Measurements from ENCODE around the gene LSM4. TPM values are rescaled to one million over a fixed set of nuclear protein-coding genes. Genes with fewer than 3 reads are reported as not detected.
"Not testable (repeated sequence)": the region's sequence is repeated elsewhere in the genome, so short reads cannot be mapped to it uniquely, and the experiment has no call there.

LSM4 gene
- total RNA-seq, 1 donor: 125 TPM

DNA sequence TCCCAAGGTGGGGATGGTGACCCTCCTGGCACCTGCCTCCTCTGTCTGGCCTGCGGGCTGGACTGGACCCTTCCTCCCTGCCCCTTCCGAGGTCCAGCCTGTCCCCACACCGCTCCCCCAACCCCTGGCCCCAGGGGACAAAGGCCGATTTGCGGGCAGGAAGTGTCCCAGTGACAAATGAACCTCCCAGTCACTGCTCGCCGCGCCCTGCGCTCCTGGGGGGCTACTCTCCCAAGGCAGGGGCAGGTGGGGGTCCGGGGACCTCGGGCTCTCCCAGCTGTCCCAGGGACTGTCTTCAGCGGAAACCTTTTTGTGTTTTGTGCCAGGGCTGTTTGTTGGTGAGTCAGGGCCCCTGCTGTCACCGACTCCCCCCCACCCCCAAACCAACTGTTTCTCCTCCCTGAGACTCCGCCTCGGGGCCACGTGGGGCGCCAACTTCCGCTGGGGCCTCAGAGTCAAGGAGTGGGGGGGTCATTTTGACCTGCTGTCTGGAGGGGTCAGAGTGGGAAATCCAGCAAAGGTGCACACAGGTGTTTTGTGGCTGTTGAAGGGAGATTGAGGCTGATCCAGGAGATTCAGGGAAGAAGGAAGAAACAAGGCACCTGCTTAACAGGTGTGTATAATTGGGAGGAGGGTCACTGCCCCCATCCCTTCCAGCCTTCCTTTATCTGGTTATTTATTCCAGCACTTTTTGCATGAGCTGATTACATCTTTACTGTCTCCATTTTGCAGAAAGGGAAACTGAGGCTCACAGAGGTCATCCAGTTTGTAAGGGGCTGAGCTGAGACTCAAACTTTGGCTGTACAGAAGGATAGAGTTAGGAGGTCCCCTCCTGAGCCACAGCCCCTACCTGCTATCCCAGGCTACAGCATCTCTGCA lies 18.4 kb upstream of the LSM4 start:
- DNase-seq (ENCODE audit: low read depth in 2 of 3, low spot score in 2 of 3): peak in 2 of 3 donors; percentile 86

DNA sequence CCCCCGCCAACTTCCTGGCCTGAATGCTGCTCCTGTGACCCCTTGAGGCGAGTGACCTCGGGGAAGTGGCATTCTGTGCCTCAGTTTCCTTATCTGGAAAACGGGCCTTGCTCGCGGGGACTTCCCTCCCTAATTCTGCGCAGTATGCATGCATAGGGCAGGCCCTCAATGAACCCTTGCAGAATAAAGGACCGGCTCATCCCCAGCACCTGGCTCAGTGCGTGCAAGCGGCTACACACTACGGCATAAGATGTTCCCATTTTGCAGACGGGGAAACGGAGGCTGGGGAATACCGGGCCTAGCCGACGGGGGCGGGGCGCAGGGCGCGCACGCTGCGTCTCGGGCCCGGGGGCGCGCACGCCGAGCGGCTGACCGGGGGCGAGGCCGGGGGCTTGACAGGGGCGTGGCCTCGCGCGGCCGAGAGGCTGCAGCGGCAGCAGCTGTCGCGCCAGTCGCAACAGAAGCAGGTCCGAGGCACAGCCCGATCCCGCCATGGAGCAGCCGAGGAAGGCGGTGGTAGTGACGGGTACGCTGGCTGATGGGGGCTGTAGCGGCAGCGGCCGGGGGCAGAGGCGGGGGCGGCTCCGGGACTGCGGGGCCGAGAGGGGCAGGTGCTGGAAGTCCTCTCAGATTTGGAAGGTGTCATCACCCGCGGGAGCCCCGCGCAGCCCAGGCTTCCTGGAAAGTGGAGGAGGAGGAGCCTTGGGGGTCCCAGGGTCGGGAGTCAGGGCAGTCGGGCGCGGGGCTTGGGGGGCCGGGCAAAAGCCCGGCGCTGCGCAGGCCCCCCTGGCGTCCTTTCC lies 17.5 kb upstream of the LSM4 start, which contains the start of gene PGPEP1:
Gene PGPEP1 (plus strand): TSS at position 409 of the 800 bp plus-strand sequence. CDS start 84 bp downstream, at position 493.
- peak in 2 of 3 donors; percentile 58 to 61 for DNase-seq (ENCODE audit: low read depth in 2 of 3, low spot score in 2 of 3)

DNA sequence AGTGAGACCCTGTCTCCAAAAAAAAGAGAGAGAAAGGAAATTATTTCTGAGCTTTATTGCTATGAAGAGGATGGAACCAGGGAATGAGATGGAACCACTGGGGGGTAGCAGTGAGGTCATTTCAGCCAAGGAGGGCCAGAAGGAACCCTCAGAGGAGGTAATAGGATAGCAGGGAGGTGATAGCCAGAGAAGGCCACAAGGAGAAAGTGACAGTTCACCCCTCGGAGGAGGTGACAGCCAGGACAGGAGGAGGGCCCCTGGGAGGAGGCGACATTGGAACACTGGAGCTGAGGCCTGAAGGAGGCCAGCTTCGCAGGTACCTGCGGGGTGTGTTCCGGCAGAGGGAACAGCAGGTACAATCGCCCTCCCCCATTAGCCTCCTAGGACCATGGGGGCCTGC lies 16.8 kb upstream of the LSM4 start:
- DNase-seq (ENCODE audit: low read depth in 2 of 3, low spot score in 2 of 3): peak in 2 of 3 donors; percentile 43 to 44

DNA sequence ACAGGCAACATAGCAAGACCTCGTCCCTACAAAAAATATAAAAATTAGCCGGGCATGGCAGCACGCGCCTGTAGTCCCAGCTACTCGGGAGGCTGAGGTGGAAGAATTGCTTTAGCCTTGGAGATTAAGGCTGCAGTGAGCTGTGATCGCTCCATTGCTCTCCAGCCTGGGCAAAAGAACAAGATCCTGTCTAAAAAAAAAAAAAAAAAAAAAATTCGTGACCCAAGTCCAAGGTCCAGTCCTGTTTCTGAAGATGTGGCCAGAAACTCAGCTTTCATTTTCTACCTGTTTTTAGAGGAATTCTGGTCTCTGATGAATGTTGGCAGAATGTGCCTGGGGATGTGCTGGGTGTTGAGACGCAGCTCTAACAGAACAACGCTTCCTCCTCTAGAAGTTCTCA lies 15.7 kb upstream of the LSM4 start:
- no peak for DNase-seq (ENCODE audit: low read depth in 2 of 3, low spot score in 2 of 3)

DNA sequence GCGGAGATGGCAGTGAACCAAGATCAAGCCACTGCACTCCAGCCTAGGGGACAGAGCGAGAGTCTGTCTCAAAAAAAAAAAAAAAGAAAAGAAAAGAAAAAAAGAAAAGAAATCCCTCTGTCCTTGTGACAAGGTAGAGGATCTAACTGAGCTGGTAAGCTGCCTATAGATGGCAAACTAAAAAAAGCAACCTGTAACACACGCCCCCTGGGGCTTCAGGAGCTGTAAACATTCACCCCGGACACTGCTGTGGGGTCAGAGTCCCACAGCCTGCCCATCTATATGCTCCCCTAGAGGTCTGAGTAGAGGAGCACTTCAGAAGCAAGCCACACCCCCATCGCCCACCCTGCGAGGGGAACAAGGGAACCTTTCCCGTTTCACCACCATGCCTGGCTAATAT lies 13.2 kb upstream of the LSM4 start:
- no peak for DNase-seq (ENCODE audit: low read depth in 2 of 3, low spot score in 2 of 3)

DNA sequence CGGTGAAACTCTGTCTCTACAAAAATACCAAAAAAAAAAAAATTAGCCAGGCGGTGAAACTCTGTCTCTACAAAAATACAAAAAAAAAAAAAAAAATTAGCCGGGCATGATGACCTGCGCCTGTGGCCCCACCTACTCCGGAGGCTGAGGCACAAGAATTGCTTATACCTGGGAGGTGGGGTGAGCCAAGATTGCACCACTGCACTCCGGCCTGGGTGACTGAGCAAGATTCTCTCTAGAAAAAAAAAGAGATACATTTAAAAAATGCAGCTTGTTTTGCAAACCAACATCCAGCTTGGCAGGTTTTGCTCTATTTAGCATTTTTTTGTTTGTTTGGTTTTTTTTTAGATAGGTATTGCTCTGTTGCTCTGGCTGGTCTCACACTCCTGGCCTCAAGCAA lies 10.8 kb upstream of the LSM4 start:
- no peak for DNase-seq (ENCODE audit: low read depth in 2 of 3, low spot score in 2 of 3)

DNA sequence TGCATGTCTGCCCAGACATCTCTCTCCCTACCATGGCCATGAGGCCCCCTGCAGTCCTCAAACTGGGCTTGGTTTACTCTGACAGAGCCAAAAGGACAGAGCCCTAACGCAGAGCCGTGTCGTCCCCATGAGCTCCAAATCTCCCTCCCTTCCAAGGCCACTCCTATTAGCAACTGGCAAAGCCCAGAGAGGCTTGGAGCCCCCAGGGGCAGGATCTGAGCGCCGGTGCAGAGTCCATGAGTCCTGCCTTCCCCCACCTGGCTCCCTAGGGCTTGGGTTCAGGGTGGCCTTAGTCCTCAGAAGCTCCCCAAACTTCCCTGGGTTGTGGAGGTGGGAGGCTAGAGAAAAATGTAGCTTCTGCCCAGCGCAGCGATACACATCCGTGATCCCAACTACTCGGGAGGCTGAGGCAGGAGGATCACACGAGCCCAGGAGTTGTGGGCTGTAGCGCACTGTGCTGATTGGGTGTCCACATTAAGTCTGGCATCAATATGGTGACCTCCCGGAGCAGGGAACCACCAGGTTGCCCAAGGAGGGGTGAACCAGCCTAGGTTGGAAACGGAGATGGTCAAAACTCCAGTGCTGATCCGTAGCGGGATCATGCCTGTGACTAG lies 10.1 kb upstream of the LSM4 start:
- DNase-seq (ENCODE audit: low read depth in 2 of 3, low spot score in 2 of 3): no peak

DNA sequence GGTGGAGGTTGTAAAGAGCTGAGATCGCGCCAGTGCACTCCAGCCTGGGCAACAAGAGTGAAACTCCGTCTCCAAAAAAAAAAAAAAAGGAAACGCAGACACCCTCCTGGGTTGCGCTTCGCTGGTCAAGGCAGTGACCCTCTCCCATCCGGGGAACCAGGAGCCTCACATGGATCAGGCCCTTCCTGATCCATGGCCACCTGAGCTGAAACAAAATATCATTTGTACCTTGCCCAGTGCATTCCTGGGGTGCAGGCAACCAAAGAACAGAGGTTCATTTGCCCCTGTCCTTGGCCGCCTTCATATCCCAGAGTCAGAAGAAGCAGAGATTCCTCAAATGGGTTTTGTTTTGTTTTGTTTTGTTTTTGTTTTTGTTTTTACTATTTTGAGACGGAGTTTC lies 8.0 kb upstream of the LSM4 start:
- DNase-seq (ENCODE audit: low read depth in 2 of 3, low spot score in 2 of 3): no peak

DNA sequence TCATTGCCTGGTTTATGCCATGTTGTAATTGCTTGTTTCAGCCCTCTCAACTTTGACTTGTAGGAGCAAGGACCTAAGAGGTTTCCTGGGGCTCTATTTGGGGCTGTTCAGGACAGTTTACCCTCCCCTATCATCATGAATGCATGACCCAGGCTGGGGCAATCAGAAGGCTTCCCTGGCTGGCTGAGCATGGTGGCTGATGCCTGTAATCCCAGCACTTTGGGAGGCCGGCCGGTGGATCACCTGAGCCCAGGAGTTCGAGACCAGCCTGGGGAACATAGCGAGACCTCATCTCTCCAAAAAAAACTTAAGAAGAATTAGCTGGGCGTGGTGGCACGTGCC lies 6.1 kb upstream of the LSM4 start:
- no peak for DNase-seq (ENCODE audit: low read depth in 2 of 3, low spot score in 2 of 3)

DNA sequence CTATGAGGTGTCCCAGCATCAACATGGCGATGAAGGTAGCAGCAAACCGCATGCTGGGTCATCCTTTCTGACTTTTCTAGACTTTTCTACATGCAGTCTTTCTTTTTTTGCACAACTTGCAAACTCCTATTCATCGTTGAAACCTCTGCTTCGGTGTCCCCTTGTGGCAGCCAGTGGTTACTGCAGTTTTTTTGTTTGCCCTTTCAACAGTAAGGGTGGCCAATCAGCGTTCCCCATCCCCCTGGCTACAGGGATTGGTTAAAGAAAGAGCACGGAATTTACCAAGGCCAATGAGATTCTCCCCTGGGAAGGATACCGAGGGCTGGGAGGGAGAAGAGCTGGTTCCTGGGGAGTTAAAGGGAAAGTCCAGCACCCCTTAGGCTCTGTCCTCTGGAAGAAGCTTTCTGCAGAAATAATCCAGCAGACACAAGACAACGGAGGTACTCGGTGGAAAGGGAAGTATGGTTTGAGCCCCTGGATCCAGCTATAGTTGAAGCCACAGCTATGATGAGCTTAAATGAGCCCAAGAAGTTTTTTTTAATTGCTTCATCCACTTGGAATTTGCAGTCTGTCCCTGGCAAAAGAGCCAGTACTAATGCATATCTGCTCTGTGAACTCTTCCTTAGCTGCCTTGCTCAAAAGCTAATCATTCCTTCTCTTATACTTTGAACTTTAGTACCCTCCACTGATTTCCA lies 5.6 kb upstream of the LSM4 start:
- DNase-seq (ENCODE audit: low read depth in 2 of 3, low spot score in 2 of 3): peak; percentile 69 to 96 (median 89)

DNA sequence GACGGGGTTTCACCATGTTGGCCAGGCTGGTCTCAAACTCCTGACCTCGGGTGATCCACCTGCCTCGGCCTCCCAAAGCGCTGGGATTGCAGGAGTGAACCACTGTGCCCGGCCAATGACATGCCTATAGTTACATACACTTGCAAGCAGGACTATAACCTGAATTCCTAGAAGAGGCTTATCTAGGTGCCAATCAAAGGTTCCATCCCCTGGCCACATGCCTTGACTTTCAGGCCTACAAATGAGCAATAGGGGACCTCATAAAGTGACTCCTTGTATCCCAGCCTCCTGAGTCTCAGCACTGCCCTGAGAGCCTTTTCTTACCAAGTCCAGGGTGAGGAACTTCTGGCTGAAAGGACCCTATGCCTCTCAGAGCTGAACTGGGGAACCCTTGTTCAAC lies 3.9 kb upstream of the LSM4 start:
- no peak for DNase-seq (ENCODE audit: low read depth in 2 of 3, low spot score in 2 of 3)

DNA sequence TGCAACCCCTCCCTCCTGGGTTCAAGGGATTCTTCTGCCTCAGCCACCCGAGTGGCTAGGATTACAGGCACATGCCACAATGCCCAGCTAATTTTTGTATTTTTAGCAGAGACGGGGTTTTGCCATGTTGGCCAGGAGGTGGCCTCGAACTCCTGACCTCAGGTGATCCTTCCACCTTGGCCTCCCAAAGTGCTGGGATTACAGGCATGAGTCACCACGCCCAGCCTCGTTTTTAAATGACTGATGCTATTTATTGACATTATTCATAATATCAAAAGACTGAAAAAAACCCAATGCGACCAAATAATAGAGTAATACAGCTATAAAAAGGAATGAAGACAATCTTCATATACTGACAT lies 1.5 kb upstream of the LSM4 start:
- not testable (repeated sequence) for DNase-seq (ENCODE audit: low read depth in 2 of 3, low spot score in 2 of 3)

DNA sequence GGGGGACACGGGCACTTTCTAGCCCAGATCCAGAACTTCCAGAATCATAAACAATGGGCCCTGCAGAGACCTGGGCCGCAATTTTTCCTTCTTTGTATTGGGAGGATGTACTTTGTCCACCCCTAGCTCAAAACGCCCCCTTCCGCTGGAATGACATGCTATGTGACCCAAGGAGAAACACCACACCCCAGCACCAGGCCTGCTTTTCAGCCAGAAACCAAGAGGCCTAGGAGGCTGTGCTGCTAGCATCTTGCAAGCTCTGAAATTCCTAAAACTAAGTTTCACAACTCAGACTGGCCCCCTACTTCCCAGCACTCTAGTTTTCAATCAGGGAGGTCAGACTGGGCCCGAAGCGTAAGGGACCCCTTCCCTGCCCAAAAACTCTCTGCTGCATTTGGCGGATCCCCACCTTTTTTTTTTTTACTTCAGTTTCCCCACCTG lies 538 bp downstream of the LSM4 start:
- DNase-seq (ENCODE audit: low read depth in 2 of 3, low spot score in 2 of 3): peak in 1 of 3 donors; percentile 29

DNA sequence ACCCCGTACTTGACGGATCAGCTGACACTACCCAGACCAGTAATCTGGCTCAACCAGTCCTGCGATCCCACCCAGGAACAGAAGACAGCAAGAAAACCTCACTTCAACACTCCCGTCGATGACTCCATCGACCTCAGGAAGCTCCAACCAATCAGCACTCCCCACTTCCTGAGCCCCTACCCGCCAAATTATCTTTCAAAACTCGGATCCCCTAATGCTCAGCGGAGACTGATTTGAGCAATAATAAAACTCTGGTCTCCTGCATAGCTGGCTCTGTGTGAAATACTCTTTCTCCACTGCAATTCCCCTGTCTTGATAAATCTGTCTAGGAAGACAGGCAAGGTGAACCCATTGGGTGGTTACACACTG lies 1.2 kb downstream of the LSM4 start:
- DNase-seq (ENCODE audit: low read depth in 2 of 3, low spot score in 2 of 3): peak in 2 of 3 donors; percentile 47 to 54

DNA sequence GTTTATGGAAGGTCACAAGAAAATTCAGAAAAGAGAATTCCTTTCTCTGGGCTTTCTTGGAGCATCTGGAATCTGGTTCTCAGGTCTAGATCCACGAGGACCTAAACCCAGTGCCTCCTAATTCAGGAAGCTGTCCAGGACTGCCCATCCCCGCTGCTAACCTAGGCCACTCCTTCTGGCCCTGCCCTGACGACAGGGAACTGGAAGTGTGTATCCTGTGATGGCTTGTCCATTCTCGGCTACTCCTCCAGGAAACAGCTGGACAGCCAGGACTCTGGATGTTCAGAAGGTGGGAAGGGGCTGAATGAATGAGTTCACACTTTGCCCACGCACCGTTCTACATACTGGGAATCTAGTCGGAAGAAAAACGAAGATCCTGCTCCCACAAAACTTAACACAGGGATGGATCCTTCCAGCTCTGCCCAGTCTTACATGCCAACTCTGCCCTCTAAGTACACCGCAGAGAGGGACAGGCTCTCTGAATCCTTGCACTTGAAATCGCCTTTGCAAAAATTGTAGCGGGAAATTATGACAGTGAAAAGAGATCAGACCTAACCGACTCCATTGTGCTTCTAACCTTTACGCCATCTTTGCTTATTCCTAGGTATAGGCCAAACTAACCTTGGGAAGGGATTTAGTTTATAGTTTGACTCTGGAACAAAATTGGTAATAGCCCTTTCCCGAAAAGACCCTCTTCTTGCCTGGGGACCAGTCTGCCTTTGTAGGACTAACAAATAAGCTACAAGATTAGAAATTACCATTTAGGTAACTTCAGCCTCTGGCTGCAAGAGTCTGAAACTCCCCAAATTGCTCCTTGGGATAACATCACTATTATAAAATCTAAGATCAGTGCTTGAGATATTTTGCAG lies 1.8 kb downstream of the LSM4 start:
- DNase-seq (ENCODE audit: low read depth in 2 of 3, low spot score in 2 of 3): no peak

DNA sequence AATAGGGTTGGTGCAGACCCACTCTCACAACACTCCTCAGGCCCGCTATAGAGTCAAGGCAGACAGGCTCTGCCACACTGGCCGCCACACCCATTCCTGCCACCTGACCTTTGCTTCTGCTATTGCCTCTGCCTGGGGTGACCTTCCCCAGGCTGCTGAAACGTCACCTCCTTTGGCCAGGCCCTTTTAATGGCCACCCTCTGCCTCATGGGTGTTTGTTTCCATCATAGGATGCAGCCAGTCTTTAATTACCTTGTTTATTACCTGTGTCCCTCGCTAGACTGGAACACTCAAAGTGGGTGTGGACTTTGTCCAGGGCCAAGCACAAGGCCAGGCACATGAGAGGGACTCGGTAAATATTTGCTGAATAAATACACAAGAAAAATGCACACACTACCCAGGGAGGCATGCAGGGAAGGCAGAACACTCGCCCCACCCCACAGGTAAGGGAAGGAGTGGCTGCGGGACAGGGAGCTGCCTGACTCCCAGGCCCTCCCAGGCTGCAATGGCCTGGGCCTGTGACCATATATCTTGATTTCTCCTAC lies 3.2 kb downstream of the LSM4 start:
- DNase-seq (ENCODE audit: low read depth in 2 of 3, low spot score in 2 of 3): no peak

DNA sequence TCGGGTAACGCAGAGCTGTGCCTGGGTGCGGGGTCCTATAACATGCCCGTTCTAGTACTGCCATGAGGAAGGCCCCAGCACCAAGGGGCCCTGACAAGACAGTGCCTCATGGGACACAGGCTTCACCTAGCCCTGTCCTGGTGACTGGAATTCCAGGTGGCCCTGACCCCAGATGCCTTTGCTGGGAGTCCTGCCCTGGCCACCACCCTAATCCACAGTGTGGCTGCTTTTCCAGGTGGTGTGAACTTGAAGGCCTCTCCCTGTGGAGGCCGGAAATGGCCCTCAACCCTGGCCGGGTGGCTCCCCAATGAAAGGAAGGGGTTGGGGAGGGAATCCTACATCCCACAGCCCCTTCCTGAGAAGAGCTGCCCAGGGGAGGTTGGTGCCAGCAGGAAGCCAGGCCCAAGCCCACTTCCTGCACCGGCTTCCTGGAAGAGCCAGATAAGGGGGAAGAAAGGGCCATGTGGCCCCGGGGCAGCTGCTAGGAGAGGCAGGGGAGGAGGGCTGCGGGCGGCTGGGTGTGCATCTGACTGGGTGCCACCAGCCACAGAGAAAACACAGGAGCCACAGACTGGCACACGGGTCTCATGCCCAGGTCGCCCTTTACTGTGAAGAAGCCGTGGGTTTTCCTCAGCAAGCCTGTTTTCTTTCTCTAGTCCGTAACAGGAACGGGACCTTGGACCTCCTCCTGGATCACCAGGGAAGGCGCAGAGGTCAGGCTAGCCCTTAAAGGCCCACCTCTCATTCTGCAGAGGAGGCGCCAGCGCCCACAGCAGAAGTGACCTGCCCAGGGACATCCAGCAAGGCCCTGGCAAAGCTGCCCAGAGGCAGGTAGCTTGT lies 4.7 kb downstream of the LSM4 start:
- peak in 2 of 3 donors; percentile 75 to 84 for DNase-seq (ENCODE audit: low read depth in 2 of 3, low spot score in 2 of 3)

DNA sequence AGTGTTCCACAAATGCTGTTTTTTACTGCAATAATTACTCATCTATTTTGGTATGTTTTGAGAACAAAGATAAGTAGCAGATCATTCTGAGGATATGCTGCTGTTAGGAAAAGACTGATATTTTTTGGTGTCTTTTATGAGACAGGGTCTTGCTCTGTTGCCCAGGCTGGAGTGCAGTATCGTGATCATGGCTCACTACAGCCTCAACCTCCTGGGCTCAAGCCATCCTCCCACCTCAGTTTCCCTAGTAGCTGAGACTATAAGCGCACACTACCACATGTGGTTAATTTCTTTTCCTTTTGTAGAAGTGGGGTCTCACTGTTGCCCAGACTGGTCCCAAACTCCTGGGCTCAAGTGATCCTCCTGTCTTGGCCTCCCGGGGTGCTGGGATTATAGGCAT lies 9.5 kb downstream of the LSM4 start:
- no peak for DNase-seq (ENCODE audit: low read depth in 2 of 3, low spot score in 2 of 3)

DNA sequence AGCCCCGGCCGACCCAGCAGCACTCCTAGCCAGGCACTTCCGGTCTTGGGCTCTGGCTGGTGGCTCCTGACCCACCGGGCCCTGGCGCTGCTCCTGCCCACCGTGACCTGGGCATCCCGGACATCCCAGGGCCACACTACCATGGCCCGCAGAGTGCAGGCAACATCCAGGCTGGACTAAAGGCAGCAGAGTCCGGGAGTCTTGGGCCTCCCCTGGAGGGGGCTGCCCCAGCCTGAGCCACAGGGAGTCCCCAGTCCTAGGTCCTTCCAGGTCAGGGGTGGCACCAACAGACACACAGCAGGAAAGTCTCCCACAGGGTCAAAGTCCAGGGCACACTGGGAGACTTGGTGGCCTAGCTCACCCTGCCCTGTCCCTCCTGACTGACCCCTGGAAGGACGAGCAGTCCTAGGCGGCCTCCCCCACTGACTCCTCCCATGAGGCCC lies 10.8 kb downstream of the LSM4 start:
- DNase-seq (ENCODE audit: low read depth in 2 of 3, low spot score in 2 of 3): no peak
